Measurements from ENCODE around the gene CLNK. TPM values are rescaled to one million over a fixed set of nuclear protein-coding genes. Genes with fewer than 3 reads are reported as not detected.

CLNK gene, protein sequence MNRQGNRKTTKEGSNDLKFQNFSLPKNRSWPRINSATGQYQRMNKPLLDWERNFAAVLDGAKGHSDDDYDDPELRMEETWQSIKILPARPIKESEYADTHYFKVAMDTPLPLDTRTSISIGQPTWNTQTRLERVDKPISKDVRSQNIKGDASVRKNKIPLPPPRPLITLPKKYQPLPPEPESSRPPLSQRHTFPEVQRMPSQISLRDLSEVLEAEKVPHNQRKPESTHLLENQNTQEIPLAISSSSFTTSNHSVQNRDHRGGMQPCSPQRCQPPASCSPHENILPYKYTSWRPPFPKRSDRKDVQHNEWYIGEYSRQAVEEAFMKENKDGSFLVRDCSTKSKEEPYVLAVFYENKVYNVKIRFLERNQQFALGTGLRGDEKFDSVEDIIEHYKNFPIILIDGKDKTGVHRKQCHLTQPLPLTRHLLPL
- under 0.01 TPM in 1 of 2 replicates, not detected in the other for total RNA-seq

DNA sequence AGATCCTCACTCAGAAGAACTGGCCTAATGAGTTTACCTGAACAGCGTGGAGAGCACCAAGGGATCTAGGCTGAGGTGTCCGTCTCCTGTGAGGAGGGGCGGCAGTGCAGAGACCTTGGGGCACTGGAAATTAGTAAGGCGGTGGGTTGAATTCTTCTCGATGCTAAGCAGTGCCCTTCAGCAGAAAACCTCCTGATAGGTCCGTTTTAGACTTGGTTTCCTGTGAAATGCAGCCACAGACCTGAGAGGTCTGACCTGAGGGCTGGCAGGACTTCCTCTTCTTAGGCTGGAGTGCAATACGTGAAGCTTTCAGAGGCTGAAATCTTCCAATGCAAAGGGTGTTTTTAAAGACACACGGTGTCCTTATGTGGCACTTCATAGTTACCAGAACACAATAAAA lies at the start of gene CLNK:
Gene CLNK (minus strand): TSS at position 138 of the 400 bp plus-strand sequence. CDS start 16,899 bp downstream, outside the sequence.
- no peak for DNase-seq (ENCODE audit: low read depth in 2 of 2)

GRCh38 chr4:10733481-10734062 lies 49.0 kb upstream of the CLNK start:
- DNase-seq (ENCODE audit: low read depth in 2 of 2): no peak

DNA sequence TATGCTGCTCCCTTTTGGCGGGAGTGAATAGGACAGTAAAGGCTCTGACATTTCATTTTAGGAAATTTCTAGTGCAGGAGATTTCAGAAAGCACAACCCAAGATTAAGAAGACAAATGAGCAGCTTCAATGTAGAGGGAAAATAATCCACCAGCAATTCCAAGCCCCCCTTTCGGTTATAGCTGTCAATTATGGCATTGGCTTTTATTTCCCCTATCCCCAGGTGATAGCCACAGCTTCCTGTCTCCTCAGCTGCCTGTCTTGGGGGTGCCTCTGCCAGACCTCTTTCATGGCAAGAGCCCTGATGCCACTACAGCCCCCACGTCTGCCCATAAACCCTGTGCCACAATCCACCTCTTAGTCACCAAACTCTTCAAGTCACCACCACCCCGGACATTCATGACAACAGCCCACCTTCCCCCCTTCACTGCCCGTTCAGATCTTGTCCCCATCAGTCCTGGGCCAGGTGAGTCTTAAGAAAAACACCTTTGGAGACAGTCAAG lies 48.4 kb upstream of the CLNK start:
- no peak for DNase-seq (ENCODE audit: low read depth in 2 of 2)

GRCh38 chr4:10732235-10732913 lies 47.8 kb upstream of the CLNK start:
- no peak for DNase-seq (ENCODE audit: low read depth in 2 of 2)

DNA sequence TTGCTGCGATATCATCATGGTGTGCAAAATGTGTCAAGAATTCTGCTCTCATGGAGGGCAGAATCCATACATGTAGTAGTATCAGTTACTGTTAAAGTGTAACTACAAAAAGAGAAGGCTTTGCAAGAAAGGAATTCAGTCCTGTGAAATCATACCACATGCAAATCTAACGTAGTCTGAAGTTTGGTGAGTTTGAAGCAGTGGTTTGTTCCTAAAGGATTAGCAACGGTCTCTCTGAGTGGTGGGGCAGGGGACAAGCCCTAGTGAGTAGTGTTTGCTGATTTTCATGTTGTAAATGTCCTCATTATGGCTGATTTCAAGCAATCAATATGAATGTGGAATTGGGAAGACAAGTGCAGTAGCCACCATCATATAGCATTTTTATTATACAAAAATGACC lies 47.1 kb upstream of the CLNK start:
- no peak for DNase-seq (ENCODE audit: low read depth in 2 of 2)

GRCh38 chr4:10731162-10731561 lies 46.6 kb upstream of the CLNK start:
- DNase-seq (ENCODE audit: low read depth in 2 of 2): no peak

- no peak for DNase-seq (ENCODE audit: low read depth in 2 of 2)
Measured at GRCh38 chr4:10730590-10730989, 46.0 kb upstream of the CLNK start.

- DNase-seq (ENCODE audit: low read depth in 2 of 2): no peak
Measured at GRCh38 chr4:10730019-10730418, 45.5 kb upstream of the CLNK start.

DNA sequence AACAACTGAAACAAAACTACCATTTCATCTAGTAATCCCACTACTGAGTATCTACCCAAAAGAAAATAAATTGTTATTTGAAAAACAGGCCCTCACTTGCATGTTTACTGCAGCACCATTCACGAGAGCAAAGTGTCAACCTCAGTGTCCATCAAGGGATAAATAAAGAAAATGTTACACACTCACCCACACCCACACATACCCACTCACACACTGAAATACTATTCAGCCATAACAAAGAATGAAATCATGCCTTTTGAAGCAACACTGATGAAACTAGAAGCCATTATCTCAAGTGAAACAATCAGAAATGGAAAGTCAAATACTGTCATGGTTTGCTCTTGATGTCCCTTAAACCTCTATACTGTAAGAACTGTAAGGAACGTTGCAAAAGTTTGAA lies 44.8 kb upstream of the CLNK start:
- no peak for DNase-seq (ENCODE audit: low read depth in 2 of 2)

DNA sequence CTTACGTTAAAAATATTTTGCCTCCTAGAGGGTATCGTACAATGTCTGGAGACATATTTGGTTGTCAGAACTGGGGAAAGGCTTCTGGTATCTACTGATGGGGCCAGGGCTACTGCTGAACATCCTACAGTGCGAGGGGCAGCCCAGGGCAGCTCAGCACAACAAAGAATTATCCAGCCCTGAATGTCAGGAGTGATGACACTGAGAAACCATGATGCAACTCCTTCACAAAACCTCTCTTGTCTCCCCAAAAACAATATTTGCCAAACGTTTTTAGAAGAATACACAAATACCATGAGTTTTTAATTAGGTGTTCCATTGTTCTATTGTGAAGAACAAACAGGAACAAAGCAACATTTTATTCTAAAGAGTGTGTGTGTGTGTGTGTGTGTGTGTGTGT lies 43.4 kb upstream of the CLNK start:
- DNase-seq (ENCODE audit: low read depth in 2 of 2): no peak

DNA sequence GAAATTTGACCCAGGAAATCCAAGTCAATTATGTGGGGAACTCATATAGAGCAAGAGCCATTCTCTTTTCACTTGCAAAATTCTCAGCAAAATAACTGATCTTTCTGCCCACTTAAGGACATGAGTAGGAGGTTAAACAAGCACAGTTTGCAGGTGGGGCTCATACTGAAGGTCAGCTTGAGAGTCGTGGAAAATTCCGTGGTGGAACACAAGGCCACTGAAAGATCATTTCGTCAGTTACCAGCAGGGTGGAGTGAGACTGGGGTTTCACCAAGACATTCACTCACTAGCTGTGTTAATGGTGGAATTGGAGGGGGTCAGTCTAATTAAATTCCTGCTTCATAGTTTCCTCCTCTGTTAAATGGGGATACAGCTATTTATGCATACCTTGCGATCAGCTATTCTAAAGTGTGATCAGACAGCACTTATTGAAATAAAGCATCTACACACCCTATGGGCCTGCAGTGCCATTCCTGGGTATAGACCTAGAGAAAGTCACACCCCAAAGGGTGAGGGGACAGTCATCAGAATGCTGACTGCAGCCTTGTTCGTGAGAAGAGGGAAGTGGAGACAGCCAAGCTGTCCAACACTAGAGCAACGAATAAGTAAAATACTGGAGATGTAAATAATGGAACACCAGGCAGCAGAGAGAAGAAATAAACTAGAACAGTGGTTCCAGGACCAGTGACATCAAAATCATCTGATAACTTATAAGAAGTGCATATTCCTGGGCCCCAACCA lies 42.7 kb upstream of the CLNK start:
- no peak for DNase-seq (ENCODE audit: low read depth in 2 of 2)

GRCh38 chr4:10722957-10723356 lies 38.4 kb upstream of the CLNK start:
- no peak for DNase-seq (ENCODE audit: low read depth in 2 of 2)

- no peak for DNase-seq (ENCODE audit: low read depth in 2 of 2)
Measured at GRCh38 chr4:10721616-10722015, 37.0 kb upstream of the CLNK start.

DNA sequence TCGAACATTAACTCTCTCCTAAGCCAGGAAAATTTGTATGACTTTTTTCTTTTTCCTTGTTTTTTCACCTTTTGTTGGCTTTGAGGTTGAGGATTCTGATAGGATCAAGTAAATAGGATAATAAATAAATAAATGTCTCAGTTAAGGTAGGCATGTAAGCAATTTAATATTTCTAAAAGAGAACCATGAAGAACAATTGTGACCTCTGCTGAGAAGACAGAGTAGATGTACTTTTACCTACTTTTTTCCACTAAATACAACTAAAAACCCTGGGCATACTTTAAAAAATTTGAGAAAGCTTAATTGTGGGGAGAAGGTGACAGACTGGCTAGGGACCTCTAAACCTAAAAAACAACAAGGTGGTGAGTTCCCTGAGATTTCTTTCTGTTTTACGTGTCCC lies 31.6 kb upstream of the CLNK start:
- no peak for DNase-seq (ENCODE audit: low read depth in 2 of 2)

GRCh38 chr4:10715696-10716095 lies 31.1 kb upstream of the CLNK start:
- DNase-seq (ENCODE audit: low read depth in 2 of 2): peak in 1 of 2 donors; percentile 10

- no peak for DNase-seq (ENCODE audit: low read depth in 2 of 2)
Measured at GRCh38 chr4:10715135-10715534, 30.6 kb upstream of the CLNK start.

GRCh38 chr4:10713591-10713990 lies 29.0 kb upstream of the CLNK start:
- no peak for DNase-seq (ENCODE audit: low read depth in 2 of 2)

DNA sequence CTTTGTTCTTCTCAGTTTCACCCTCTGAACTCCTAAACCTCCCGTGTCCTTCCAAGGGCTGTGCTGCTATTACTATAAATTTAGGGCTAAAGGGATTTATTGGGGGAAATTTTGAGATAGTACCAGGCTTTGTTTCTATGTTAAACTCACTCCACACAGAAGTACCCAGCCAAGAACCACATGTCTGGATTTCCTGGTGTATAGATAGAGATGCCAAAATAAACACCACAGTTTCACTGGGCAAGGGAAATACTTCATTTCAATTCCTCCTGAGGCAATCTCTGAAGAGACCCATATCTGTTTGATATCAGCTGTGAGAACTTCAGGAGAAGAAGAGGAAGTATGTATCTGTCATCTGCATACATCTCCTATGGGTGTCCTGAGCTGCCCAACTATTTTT lies 21.7 kb upstream of the CLNK start:
- peak in 1 of 2 donors; percentile 54 for DNase-seq (ENCODE audit: low read depth in 2 of 2)

DNA sequence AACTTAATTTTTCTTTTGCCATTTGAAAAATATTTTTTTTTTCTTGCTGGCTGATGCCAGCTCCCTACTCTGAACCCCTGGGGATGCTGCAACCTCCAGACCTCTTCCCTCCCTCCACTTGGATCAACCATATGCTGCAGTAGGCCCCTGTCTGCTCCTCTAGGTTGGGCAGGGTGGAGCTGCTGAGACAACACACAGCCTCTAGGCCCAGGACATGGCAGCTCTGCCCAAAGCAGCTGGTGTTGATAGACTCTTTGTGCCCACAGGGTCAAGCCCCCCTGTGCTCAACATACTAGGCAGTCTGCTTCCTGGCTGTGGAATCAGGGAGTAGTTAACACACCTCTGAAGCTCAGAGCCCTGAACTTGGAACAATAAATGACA lies 19.9 kb upstream of the CLNK start:
- no peak for DNase-seq (ENCODE audit: low read depth in 2 of 2)

GRCh38 chr4:10703766-10704429 lies 19.3 kb upstream of the CLNK start:
- DNase-seq (ENCODE audit: low read depth in 2 of 2): peak in 1 of 2 donors; percentile 9

DNA sequence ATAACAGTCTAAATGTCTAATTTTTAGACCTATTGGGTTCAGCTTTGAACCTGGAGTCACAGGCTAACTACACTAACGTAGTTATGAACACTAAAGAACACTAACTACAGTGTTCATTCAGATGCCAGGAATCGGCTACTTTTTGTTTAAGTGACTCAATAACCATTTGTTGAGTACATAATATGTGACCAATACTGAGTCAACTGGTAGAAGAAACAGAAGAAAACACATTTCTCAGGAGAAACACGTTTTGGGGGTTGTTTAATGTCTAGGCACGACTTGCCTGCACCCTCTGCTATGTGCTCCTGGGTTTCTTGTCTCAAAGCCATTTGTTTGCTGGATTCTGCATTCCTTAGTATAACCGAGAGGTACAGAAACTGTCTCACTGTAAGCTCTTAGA lies 18.6 kb upstream of the CLNK start:
- no peak for DNase-seq (ENCODE audit: low read depth in 2 of 2)

All from dermis microvascular lymphatic vessel endothelial cell (primary cell).